Choroid plexus epithelial cell (primary cell): ENCODE results near the gene TOR4A.
A peak's percentile ranks its signal among the peaks of the same experiment; 100 is the strongest.
"Not testable (repeated sequence)": the region's sequence is repeated elsewhere in the genome, so short reads cannot be mapped to it uniquely, and the experiment has no call there.

ENCODE experiments used
- DNase-seq: peaks from one replicate; pipeline ENCODE4 v3.0.0-alpha.2; 2010; ENCODE audit warnings: low read depth
- H3K4me3 ChIP-seq: 2 replicates; pipeline ENCODE4 v1.5.1; 2011; ENCODE audit warnings: low read depth, mild to moderate bottlenecking, control low read depth, low read length, moderate library complexity
- TF ChIP-seq, protein P1 (sequence below): conservative IDR thresholded peaks from 2 replicates; pipeline ENCODE4 v1.5.1; 2011; ENCODE audit warnings: low read depth, mild to moderate bottlenecking, control low read depth, inconsistent platforms, low read length, moderate library complexity

TOR4A gene

DNA sequence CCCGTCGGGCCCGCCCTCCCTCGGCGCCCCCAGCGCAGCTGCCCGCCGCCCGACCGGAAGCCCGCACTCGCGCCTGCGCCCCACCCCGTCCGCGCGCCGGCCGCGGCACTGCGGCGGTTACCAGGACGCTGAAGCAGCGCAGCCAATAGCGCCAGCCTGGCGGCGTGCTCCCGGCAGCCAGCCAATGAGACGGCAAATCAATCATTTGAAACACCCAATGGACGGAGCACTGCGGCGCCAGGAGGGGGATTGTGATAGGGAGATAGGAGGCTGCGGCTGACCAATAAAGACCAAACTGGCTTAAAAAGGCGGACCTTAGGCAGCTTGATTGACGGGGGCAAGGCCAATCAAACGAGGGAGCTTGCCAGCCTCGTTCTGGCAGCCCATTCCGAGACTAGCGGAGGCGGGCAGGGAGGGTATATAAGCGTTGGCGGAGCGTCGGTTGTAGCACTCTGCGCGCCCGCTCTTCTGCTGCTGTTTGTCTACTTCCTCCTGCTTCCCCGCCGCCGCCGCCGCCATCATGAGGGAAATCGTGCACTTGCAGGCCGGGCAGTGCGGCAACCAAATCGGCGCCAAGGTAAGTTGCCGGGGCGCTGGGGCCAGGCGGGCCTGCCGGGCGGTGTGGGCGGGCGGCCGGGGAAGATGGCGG is 36.6 kb upstream of the TOR4A start, which contains the start of gene TUBB4B:
Gene TUBB4B, plus strand, starts transcription at position 447 of the 649 bp plus-strand sequence. Its CDS starts 74 bp downstream, at position 521.
- H3K4me3 ChIP-seq, result peak within 1 kb of the TSS; percentile 85
- TF ChIP-seq, protein P1, sequence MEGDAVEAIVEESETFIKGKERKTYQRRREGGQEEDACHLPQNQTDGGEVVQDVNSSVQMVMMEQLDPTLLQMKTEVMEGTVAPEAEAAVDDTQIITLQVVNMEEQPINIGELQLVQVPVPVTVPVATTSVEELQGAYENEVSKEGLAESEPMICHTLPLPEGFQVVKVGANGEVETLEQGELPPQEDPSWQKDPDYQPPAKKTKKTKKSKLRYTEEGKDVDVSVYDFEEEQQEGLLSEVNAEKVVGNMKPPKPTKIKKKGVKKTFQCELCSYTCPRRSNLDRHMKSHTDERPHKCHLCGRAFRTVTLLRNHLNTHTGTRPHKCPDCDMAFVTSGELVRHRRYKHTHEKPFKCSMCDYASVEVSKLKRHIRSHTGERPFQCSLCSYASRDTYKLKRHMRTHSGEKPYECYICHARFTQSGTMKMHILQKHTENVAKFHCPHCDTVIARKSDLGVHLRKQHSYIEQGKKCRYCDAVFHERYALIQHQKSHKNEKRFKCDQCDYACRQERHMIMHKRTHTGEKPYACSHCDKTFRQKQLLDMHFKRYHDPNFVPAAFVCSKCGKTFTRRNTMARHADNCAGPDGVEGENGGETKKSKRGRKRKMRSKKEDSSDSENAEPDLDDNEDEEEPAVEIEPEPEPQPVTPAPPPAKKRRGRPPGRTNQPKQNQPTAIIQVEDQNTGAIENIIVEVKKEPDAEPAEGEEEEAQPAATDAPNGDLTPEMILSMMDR, result no peak
- DNase-seq, result peak; percentile 100

DNA sequence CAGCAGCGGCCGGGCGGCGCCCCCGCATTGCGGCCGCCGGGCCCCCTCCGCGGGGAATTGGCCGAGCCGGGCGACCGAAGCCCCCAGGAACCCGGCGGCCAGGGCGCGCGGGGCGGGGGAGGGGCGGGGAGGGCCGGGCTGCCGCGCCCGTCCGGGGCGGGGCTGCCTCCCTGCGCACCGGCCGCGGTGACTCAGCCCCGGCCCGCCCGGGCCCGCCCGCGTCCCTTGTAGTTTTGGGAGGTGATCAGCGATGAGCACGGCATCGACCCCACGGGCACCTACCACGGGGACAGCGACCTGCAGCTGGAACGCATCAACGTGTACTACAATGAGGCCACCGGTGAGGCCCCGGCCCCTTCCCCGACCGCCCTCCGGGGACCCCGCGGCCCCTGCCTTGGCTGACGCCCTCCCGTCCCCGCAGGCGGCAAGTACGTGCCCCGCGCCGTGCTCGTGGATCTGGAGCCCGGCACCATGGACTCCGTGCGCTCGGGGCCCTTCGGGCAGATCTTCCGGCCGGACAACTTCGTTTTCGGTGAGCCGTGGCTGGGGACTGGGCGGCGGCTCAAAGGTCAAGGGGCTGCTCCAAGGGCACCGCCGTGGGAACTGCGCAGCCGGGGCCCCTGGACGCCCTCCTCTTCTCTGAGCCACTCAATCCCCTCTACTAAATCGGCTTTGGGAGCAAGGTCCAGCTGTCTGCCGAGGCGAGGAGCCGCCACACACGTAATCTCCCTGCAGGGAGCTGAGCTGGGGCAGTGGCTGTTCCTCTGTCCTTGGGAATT is 35.8 kb upstream of the TOR4A start:
- TF ChIP-seq, protein P1, result no peak
- H3K4me3 ChIP-seq, result peak overlapping the region; percentile 85
- no peak for DNase-seq

DNA sequence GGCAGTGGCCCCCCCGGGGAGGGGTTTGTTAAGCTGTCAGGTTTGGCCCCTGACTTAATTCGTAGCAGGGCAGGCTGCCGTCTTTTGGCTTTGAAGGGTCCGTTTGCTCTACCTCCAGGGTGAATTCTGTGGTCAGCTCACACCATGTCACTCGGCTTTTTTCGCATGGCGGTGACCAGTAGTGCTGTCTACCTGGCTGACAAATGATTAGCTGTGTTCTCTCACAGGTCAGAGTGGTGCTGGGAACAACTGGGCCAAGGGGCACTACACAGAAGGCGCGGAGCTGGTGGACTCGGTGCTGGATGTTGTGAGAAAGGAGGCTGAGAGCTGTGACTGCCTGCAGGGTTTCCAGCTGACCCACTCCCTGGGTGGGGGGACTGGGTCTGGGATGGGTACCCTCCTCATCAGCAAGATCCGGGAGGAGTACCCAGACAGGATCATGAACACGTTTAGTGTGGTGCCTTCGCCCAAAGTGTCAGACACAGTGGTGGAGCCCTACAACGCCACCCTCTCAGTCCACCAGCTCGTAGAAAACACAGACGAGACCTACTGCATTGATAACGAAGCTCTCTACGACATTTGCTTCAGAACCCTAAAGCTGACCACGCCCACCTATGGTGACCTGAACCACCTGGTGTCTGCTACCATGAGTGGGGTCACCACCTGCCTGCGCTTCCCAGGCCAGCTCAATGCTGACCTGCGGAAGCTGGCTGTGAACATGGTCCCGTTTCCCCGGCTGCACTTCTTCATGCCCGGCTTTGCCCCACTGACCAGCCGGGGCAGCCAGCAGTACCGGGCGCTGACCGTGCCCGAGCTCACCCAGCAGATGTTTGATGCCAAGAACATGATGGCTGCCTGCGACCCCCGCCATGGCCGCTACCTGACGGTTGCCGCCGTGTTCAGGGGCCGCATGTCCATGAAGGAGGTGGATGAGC is 35.0 kb upstream of the TOR4A start:
- TF ChIP-seq, protein P1, result no peak

DNA sequence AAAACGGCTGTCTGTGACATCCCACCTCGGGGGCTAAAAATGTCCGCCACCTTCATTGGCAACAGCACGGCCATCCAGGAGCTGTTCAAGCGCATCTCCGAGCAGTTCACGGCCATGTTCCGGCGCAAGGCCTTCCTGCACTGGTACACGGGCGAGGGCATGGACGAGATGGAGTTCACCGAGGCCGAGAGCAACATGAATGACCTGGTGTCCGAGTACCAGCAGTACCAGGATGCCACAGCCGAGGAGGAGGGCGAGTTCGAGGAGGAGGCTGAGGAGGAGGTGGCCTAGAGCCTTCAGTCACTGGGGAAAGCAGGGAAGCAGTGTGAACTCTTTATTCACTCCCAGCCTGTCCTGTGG is 34.3 kb upstream of the TOR4A start:
- DNase-seq, H3K4me3 ChIP-seq: not testable (repeated sequence)

More for the DNA sequence above, 35.0 kb upstream of the TOR4A start:
- peak overlapping the region; percentile 85 for H3K4me3 ChIP-seq
- DNase-seq, result no peak

DNA sequence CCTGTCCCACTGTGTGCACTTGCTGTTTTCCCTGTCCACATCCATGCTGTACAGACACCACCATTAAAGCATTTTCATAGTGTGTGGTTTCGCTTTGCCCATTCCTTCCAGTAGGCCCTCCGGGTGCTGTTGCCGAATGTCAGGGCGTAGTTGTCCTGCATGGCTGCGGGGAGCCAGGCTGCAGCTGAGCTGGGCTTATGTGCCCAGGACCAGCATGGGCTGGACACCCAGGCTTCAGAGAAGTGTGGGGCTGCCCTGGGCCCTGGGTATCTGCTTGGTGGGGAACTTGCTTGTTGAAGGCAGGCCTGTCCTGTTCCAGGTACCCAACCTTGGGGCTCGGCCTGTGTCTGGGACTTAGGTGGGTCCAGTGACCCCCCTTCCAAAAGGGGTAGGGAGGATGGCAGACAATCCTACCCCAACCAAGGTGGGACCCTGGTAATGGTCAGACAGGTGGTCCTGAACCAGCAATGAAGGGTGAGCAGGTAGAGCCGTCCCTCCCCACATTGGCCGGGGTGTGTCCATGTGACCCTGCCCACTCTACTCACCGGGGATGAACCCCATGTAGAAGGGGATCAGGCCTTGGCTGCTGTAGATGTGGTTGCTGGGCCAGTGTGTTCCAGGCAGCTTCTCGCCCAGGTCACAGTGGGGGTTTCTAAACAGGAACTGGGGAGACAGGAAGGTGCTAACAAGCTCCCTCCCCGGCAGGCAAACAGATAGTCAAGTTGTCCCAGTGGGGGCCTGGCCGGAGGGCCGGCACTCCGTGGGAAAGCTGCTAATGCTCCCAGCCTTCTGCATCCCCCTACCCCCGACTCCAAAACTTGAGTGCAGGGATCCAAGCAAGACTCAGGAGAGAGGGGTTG is 33.7 kb upstream of the TOR4A start:
- TF ChIP-seq, protein P1, result peak; percentile 24
- H3K4me3 ChIP-seq, result no peak overlapping the region
- DNase-seq, result no peak

DNA sequence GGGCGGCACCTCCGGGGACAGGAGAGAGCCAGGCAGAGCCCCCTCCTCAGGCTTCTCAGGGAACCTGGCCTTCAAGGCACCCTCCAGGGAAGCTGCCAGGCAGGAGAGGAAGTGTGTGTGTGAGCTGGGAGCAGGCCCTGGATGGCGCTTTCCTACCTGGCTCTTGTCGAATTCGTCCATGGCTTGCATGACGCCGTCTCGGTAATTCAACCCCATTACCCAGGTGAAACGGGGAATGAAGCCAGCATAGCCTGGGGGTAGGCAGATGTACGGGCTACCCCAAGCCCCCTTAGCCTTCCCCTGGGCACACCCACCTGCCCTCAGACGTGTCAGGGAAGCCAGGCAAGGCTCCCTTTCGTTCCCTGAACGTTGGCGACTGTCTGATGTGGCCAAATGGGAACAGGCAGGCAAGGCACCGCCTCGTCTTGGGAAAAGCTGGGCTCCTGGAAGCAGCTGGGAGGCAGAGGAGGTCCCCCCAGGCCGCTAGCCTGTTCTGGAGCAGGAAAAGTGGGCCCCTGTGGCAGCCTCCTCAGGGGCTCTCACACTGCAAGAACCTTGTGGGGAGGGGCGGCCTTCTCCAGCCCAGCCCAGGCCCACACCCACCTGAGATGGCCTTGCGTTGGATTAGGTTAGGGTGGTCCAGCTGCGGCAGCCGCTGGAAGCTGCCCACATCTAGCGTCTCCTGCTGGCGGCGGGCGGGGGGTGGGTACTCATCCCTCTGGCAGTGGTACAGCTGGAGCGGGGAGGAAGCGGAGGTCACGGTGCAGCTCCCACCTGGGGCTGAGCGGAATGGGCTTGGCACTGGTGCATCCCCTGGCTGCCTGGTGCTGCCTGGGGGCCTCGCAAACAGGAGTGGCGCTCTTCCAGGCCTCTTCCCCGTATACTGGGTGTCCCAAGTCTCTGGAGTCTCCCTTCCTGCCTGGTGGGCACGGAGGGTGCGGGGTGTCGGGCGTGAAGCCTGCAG is 32.8 kb upstream of the TOR4A start:
- DNase-seq, result no peak
- TF ChIP-seq, protein P1, result peak; percentile 3
- no peak overlapping the region for H3K4me3 ChIP-seq
